GM10266 (cell line): ENCODE data around the gene MAP4K4.

Experiments used
- DNase-seq: peaks from one replicate; pipeline ENCODE4 v3.0.0; 2012; ENCODE audit errors: extremely low spot score
- CTCF ChIP-seq: IDR thresholded peaks from 2 replicates; pipeline ENCODE4 v1.5.1; 2012; ENCODE audit warnings: mild to moderate bottlenecking, low read depth; ENCODE audit not compliant: control insufficient read depth, insufficient read depth; ENCODE audit errors: missing control alignments

Gene MAP4K4

GRCh38 chr2:101817481-101817880, 120.0 kb downstream of the MAP4K4 start:
- DNase-seq, result no peak

GRCh38 chr2:101818531-101819451, 121.3 kb downstream of the MAP4K4 start:
- no peak for TF ChIP-seq CTCF
- DNase-seq, result no peak

More at GRCh38 chr2:101817481-101817880, 120.0 kb downstream of the MAP4K4 start:
- TF ChIP-seq CTCF, result no peak

GRCh38 chr2:101820519-101820918, 123.0 kb downstream of the MAP4K4 start:
- no peak for TF ChIP-seq CTCF
- no peak for DNase-seq

GRCh38 chr2:101821059-101821805, 123.7 kb downstream of the MAP4K4 start:
- DNase-seq, result no peak
- no peak for TF ChIP-seq CTCF

GRCh38 chr2:101821828-101822458, 124.4 kb downstream of the MAP4K4 start:
- DNase-seq, result no peak
- TF ChIP-seq CTCF, result no peak

- TF ChIP-seq CTCF, result peak; percentile 63
- peak; percentile 35 for DNase-seq
These were observed 125.9 kb downstream of the MAP4K4 start for GRCh38 chr2:101823347-101823791.
